Measurements from ENCODE around the gene CEP152.

The CEP152 gene

GRCh38 chr15:48710952-48711495 is 99.8 kb downstream of the CEP152 start:
- Histone ChIP-seq H3K27ac (ENCODE audit: low read depth, low read length) (no peak overlapping the region), H3K36me3 (ENCODE audit: control insufficient read depth, insufficient read depth, low read length) (no peaks in the 10 kb centered on the region), H3K4me1 (ENCODE audit: control insufficient read depth, insufficient read depth, low read length) (no peaks in the 10 kb centered on the region), H3K9ac (ENCODE audit: low read length) (no peak overlapping the region), H3K4me3 (ENCODE audit: low read length) (no peak overlapping the region), H3K27me3 (ENCODE audit: control insufficient read depth, insufficient read depth, low read length) (no peaks in the 10 kb centered on the region)

DNA sequence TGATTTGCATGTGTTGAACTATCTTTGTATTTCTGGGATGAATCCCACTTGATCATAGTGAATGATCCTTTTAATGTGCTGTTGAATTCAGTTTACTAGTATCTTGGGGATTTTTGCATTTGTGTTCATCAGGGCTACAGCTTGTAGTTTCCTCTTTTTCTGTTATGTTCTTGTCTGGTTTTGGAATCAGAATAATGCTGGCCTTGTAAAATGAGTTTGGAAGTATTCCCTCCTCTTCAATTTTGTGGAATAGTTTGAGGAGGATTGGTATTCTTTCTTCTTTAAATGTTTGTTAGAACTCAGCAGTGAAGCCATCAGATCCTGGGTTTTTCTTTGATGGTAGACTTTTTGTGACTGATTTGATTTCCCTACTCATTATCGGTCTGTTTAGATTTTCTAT is 102.2 kb downstream of the CEP152 start:
- no peaks in the 10 kb centered on the region for H3K4me1 ChIP-seq (ENCODE audit: control insufficient read depth, insufficient read depth, low read length)
- H3K9ac ChIP-seq (ENCODE audit: low read length): no peak overlapping the region
- H3K4me3 ChIP-seq (ENCODE audit: low read length): no peak overlapping the region
- no peaks in the 10 kb centered on the region for H3K36me3 ChIP-seq (ENCODE audit: control insufficient read depth, insufficient read depth, low read length)
- H3K27me3 ChIP-seq (ENCODE audit: control insufficient read depth, insufficient read depth, low read length): no peaks in the 10 kb centered on the region
- H3K27ac ChIP-seq (ENCODE audit: low read depth, low read length): no peak overlapping the region

DNA sequence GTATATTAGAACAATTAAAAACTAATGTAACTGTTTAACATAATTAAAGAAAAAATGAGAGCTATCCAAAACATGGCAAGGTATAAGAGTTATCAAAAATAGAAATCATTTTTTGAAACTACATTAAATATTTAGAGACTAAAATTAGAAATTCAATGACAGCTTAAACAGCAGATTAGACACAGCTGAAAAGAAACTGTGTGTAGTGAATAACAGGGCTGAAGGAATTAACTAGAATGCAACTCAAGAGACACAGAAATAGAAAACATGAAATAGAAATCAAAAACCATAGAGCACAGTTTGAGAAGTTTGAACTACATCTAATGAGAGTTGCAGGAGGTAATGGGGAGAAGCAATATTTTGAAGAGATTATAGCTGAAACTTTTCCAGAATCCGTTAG is 105.5 kb downstream of the CEP152 start:
- Histone ChIP-seq H3K9ac (ENCODE audit: low read length) (no peak overlapping the region), H3K27me3 (ENCODE audit: control insufficient read depth, insufficient read depth, low read length) (no peaks in the 10 kb centered on the region), H3K36me3 (ENCODE audit: control insufficient read depth, insufficient read depth, low read length) (no peaks in the 10 kb centered on the region), H3K4me3 (ENCODE audit: low read length) (no peak overlapping the region), H3K4me1 (ENCODE audit: control insufficient read depth, insufficient read depth, low read length) (no peaks in the 10 kb centered on the region), H3K27ac (ENCODE audit: low read depth, low read length) (no peak overlapping the region)

GRCh38 chr15:48703544-48703943 is 107.3 kb downstream of the CEP152 start:
- H3K9ac ChIP-seq (ENCODE audit: low read length): no peak overlapping the region
- no peaks in the 10 kb centered on the region for H3K27me3 ChIP-seq (ENCODE audit: control insufficient read depth, insufficient read depth, low read length)
- no peak overlapping the region for H3K27ac ChIP-seq (ENCODE audit: low read depth, low read length)
- H3K4me1 ChIP-seq (ENCODE audit: control insufficient read depth, insufficient read depth, low read length): no peaks in the 10 kb centered on the region
- no peaks in the 10 kb centered on the region for H3K36me3 ChIP-seq (ENCODE audit: control insufficient read depth, insufficient read depth, low read length)
- no peak overlapping the region for H3K4me3 ChIP-seq (ENCODE audit: low read length)

GRCh38 chr15:48702569-48703236 is 108.2 kb downstream of the CEP152 start:
- Histone ChIP-seq H3K36me3 (ENCODE audit: control insufficient read depth, insufficient read depth, low read length) (no peaks in the 10 kb centered on the region), H3K27ac (ENCODE audit: low read depth, low read length) (no peak overlapping the region), H3K9ac (ENCODE audit: low read length) (no peak overlapping the region), H3K27me3 (ENCODE audit: control insufficient read depth, insufficient read depth, low read length) (no peaks in the 10 kb centered on the region), H3K4me1 (ENCODE audit: control insufficient read depth, insufficient read depth, low read length) (no peaks in the 10 kb centered on the region), H3K4me3 (ENCODE audit: low read length) (no peak overlapping the region)

DNA sequence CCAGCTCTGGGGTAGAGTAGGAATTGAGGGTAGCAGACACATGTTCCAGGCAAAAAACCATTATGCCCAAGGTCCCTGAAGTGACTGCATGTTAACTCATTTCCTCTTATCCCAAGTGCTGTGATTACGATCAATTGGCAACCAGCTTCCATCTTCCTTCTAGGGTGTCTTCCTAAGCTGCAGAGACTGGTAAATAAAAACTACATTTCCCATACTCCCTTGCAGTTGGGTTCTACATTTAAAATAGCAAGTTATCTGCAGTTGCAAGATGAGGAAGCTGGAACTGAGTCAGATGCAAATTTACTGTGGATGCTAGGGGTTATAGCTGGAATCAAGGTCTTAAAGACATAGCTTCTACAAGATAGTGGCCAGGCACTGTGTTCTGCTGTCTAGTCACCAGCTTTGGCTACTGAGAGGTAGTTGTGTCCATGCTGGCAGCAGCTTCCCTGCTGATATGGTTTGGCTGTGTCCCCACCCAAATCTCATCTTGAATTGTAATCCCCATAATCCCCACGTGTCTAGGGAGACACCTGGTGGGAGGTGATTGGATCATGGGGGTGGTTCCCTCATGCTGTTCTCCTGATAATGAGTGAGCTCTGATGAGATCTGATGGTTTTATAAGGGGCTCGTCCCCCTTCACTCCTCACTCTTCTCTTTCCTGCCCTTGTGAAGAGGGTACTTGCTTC is 114.1 kb downstream of the CEP152 start:
- Histone ChIP-seq H3K4me3 (ENCODE audit: low read length) (no peak overlapping the region), H3K9ac (ENCODE audit: low read length) (no peak overlapping the region), H3K36me3 (ENCODE audit: control insufficient read depth, insufficient read depth, low read length) (no peaks in the 10 kb centered on the region), H3K27me3 (ENCODE audit: control insufficient read depth, insufficient read depth, low read length) (no peaks in the 10 kb centered on the region), H3K27ac (ENCODE audit: low read depth, low read length) (no peak overlapping the region), H3K4me1 (ENCODE audit: control insufficient read depth, insufficient read depth, low read length) (no peaks in the 10 kb centered on the region)

GRCh38 chr15:48695827-48696573 is 114.9 kb downstream of the CEP152 start:
- H3K27ac ChIP-seq (ENCODE audit: low read depth, low read length): no peak overlapping the region
- H3K4me1 ChIP-seq (ENCODE audit: control insufficient read depth, insufficient read depth, low read length): no peaks in the 10 kb centered on the region
- H3K9ac ChIP-seq (ENCODE audit: low read length): no peak overlapping the region
- H3K36me3 ChIP-seq (ENCODE audit: control insufficient read depth, insufficient read depth, low read length): no peaks in the 10 kb centered on the region
- H3K27me3 ChIP-seq (ENCODE audit: control insufficient read depth, insufficient read depth, low read length): no peaks in the 10 kb centered on the region
- no peak overlapping the region for H3K4me3 ChIP-seq (ENCODE audit: low read length)

DNA sequence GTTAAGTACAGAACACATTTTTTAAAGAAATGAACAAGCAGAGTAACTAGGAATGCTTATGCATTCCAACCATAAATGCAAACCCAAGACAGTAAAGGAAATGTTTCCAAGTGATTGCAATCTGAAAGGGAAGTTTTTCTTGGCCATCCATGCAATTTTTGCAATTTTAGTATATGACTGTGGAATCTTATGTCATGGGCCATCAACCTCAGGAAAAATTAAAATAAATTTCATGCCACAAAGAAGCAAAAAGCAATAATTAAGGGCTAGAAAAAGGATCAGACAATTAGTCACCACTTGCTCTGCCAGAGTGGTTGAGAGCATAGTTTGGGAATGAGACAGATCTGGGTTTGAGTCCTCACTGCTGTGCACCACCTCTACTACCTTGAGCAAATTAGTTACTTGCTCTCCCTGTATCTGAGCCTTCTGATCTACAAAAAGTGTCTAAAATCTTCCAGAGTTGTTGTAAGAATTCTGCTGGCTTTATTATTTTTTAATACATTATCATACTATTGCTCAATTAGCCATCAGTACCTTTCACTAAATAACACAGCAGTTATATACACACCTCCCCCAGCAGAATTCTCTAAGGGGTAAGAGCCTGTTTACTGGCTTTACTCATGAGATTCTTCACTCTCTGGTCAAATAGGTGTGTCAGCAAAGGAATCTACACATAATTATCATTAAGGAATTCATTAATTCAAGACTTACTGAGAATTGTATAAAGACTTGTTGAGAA is 115.6 kb downstream of the CEP152 start:
- no peaks in the 10 kb centered on the region for H3K27me3 ChIP-seq (ENCODE audit: control insufficient read depth, insufficient read depth, low read length)
- no peak overlapping the region for H3K4me3 ChIP-seq (ENCODE audit: low read length)
- no peaks in the 10 kb centered on the region for H3K36me3 ChIP-seq (ENCODE audit: control insufficient read depth, insufficient read depth, low read length)
- H3K9ac ChIP-seq (ENCODE audit: low read length): no peak overlapping the region
- no peak overlapping the region for H3K27ac ChIP-seq (ENCODE audit: low read depth, low read length)
- no peaks in the 10 kb centered on the region for H3K4me1 ChIP-seq (ENCODE audit: control insufficient read depth, insufficient read depth, low read length)

GRCh38 chr15:48693484-48693883 is 117.4 kb downstream of the CEP152 start:
- Histone ChIP-seq H3K36me3 (ENCODE audit: control insufficient read depth, insufficient read depth, low read length) (no peaks in the 10 kb centered on the region), H3K27me3 (ENCODE audit: control insufficient read depth, insufficient read depth, low read length) (no peaks in the 10 kb centered on the region), H3K4me1 (ENCODE audit: control insufficient read depth, insufficient read depth, low read length) (no peaks in the 10 kb centered on the region), H3K9ac (ENCODE audit: low read length) (no peak overlapping the region), H3K27ac (ENCODE audit: low read depth, low read length) (no peak overlapping the region), H3K4me3 (ENCODE audit: low read length) (no peak overlapping the region)

GRCh38 chr15:48688493-48688892 is 122.4 kb downstream of the CEP152 start:
- H3K27me3 ChIP-seq (ENCODE audit: control insufficient read depth, insufficient read depth, low read length): no peaks in the 10 kb centered on the region
- H3K9ac ChIP-seq (ENCODE audit: low read length): no peak overlapping the region
- no peak overlapping the region for H3K4me3 ChIP-seq (ENCODE audit: low read length)
- no peak overlapping the region for H3K27ac ChIP-seq (ENCODE audit: low read depth, low read length)
- H3K36me3 ChIP-seq (ENCODE audit: control insufficient read depth, insufficient read depth, low read length): no peaks in the 10 kb centered on the region
- no peaks in the 10 kb centered on the region for H3K4me1 ChIP-seq (ENCODE audit: control insufficient read depth, insufficient read depth, low read length)
